Measurements from ENCODE around the gene GATAD2A.
A peak's percentile ranks its signal among the peaks of the same experiment; 100 is the strongest.
"Not testable (repeated sequence)": the region's sequence is repeated elsewhere in the genome, so short reads cannot be mapped to it uniquely, and the experiment has no call there.

Gene GATAD2A

DNA sequence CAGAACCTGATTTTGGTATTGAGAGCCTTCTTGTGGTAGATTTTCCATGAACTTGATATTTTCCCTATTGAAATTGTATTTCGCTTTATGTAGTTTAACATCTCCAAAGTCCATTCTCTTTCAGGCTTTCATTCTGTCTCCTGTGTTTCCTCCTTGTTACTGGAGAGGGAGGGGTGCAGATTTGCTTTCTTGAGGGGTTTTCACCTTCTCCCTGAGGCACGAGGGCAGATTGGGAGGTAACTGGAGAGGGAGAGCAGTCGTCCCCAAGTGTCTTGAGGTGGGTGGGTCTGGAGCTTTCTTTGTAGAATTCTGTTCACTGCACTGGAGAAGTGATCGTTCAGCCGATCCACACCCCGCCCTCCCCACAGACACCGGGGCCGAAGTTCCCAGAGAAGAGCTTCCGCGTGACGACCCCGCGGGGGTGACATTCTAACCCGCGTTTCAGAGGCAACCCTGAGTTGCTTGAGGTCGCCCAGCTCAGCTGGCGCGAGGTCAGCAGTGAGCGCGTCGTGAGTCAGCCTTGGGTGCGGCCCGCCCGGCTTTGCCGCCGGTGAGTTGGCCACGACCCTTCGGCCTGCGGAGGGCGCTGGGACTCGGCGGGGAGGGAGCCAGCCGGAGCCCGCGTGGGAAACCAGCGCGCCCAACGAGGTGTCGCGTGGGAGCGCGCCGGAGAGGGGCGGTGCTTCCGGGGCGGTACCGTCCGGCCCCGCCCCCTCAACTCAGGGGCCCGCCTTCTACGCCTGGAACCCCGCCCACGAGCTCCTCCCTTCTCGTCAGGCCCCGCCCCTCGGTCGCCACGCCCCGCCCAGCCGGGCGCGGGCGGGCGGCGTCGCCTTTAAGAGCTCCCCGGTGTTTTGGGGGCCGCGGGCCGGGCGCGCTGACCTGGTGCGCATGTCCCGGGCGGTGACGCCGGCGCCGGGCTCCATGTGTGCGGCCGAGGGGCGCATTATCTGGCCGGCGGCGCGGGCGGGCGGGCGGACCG, at the start of gene GATAD2A:
Gene GATAD2A (plus strand): TSS at position 797 of the 982 bp plus-strand sequence. CDS start 59,671 bp downstream, outside the sequence.
- DNase-seq (ENCODE audit: low read depth in 3 of 3) = peak; percentile 87 to 93 (median 87)

DNA sequence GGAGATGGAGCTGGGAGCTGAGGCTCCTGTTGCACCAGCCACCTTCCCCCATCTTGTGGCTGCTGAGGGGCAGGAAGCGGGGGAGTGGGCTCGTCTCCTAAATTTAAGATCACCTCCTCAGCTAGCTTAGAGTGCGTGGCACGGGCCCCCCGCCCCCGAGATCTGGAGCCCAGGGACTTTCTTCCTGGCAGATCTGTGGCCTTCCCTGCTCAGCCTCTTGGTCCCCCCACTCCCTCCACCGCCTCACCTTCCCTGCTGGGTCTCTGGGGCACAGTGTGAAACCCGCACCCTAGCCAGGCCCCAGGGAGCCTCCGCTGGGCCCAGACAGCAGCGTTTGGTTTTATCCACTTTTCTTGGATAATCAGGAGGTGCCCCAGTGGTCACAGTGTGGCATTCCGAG, 49.0 kb upstream of the GATAD2A start:
- DNase-seq (ENCODE audit: low read depth in 3 of 3) = no peak

DNA sequence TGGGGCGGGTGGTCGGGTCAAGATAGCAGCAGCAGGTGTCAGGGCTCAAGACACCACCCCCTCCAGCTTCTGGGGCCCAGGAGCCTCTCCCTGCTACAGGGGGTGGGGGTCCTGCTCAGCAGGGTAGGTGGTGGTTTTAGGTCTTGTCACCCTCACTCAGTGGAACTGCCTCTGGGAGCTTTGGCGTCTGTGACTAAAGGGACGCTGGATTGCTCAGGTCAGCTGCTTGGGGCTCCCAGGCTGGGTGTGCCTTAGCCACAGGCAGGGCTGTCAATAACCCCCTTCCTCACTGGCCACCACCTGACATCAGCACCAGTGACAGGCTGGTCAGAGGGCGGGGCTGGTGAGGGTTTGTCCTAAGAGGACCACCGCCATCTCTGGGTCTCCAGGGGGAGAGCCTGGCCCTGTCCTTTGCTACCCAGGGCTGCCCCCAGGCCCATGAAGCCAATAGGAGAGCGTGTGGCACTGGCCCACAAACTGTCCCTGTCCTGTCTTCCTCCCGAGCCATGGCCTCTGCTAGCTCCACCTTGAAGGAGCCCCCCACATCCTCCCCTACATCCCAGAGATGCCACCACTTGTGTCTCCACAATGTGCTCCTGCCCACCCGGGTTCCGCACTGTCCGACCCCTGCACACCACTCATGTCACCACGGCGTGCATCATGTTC, 48.4 kb upstream of the GATAD2A start:
- DNase-seq (ENCODE audit: low read depth in 3 of 3) = no peak

DNA sequence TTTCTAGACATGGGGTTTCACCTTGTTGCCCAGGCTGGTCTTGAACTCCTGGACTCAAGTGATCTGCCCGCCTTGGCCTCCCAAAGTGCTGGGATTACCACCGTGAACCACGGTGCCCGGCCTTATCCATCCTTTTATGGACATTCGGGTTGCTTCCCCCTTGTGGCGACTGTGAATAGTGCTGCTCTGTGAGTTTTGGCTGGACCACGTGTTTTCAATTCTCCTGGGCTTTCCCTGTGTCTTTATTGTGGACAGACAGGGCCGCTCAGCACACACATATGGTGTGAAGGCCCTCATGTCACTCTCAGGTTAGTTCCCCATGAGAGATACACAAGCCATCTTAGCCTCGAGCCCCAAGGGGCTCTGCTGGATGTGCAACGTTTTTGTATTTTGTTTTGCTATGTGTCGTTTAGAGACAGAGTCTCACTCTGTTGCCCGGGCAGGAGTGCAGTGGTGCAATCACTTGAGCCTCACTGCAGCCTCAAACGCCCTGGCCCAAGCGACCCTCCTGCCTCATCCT, 44.3 kb upstream of the GATAD2A start:
- peak; percentile 38 to 48 (median 38) for DNase-seq (ENCODE audit: low read depth in 3 of 3)

- DNase-seq (ENCODE audit: low read depth in 3 of 3) = no peak
Measured at GRCh38 chr19:19362075-19362474, 43.4 kb upstream of the GATAD2A start.

DNA sequence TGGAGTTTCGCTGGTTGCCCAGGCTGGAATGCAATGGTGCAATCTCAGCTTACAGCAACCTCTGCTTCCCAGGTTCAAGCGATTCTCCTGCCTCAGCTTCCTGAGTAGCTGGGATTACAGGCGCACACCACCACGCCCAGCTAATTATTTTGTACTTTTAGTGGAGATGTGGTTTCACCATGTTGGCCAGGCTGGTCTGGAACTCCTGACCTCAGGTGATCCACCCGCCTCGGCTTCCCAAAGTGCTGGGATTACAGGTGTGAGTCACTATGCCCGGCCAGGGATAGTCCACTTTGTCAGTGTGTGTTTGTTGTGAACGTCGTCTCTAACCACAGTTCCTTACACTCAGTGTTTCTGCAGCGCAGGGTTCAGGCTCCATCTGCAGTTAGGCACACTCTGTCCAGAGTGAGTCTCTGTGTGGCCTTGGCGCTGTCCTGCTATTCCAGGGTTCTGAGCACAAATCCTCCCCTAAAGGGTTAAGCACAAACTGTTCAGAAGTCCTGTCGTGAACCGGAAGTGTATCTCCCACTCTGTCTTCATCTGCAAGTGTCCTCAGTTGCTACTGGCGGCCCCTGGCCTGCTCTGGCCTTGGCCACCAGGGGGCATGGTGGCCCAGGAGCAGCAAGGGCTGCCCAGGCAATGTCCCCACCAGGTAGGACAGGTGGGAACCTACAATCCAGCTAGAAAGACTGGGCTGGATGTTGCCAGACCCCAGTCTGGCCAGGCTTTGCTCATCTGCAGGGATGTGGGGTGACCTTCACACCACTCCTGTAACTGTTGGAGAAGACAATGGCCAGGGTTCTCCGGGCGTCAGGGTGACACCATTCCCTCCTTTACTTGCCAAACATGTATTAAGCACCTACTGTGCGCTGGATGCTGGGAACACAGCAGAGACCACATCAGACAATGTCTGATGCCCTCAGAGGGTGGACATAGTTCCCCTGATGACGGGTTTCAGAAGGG, 38.8 kb upstream of the GATAD2A start:
- peak; percentile 46 to 50 (median 48) for DNase-seq (ENCODE audit: low read depth in 3 of 3)

GRCh38 chr19:19368087-19368486, 37.4 kb upstream of the GATAD2A start:
- no peak for DNase-seq (ENCODE audit: low read depth in 3 of 3)

DNA sequence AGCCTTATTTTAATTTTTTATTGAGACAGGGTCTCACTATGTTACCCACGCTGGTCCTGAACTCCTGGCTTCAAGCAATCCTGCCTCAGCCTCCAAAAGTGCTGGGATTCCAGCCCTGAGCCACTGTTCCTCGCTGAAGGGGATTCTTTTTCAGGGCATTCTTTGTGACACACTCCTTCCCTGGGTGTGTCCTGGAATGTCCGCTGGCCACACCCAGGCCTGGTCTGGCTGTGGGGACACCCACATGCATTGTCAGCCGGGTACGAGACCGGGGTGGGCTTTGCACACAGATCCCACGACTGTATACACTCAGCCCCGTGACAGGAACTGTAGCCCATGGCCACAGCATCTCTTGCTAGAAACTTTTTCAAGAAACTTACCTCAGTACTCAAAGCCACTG, 34.4 kb upstream of the GATAD2A start:
- DNase-seq (ENCODE audit: low read depth in 3 of 3) = no peak

DNA sequence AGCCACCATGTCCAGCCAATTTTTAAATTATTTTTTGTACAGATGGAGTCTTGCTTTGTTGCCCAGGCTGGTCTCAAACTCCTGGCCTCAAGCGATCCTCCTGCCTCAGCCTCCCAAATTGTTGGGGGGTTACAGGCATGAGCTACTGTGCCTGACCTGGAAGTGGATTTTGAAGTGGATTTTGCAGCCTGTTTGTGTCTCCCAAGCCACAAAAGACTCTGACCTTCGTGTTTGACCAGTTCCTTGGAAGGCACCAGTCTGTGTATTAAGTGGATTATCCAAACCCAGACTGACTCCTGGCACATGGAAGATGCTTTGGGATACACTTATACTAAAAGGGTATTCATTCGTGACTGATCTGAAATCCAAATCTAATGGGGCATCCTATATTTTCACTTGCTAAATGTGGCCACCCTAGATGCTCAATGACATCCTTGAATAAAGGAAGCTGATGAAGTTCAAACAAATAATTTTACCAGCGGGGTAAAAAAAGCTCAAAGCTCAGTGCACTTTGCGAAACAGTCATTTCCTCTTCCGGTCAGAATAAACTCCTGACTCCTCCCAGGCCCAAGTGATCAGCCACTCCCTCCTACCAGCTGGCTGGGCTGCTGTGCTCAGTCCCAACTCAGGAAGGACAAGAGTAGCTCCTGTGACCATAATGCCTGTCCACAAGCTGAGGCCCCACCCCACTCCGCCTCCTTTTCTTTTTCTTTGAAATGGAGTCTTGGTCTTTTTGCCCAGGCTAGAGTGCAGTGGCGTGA, 32.6 kb upstream of the GATAD2A start:
- DNase-seq (ENCODE audit: low read depth in 3 of 3) = no peak

- DNase-seq (ENCODE audit: low read depth in 3 of 3) = no peak
Measured at GRCh38 chr19:19379527-19379926, 25.9 kb upstream of the GATAD2A start.

GRCh38 chr19:19380316-19380715, 25.2 kb upstream of the GATAD2A start:
- not testable (repeated sequence) for DNase-seq (ENCODE audit: low read depth in 3 of 3)

DNA sequence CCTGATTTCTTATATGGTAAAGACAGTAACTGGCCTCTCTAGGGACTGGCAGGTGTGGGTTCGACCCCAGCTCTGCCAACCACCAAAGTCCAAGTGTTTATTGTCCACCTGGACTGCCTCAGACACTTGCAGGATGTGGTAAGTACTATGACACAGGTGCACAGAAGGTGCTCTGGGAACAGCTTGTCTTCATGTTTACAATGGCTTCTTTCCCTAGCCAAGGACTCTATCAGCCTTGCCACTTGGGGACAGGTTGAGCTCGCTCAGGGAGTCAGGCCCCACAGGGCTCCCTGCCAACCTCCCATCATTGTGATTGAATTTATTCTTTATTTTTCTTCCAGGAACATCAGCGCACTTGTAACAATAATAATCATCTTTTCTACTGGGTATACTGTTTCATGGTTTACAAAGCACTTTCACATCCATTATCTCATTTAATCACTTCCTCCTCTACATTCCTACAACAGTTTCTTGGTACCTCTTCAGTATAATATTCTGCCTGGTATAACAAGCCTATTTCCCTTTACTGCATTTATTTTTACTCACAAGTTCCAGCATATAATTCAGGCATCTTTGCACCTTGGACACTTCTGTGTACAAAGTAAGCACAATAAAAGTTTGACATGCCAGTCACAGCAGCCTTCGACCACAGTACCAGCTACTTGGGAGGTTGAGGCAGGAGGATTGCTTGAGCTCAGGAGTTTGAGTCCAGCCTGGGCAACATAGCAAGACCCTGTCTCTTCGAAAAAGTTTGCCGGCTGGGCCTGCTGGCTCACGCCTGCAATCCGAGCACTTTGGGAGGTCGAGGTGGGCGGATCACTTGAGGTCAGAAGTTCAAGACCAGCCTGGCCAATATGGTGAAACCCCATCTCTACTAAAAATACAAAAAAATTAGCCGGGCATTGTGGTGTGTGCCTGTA, 24.2 kb upstream of the GATAD2A start:
- no peak for DNase-seq (ENCODE audit: low read depth in 3 of 3)

- no peak for DNase-seq (ENCODE audit: low read depth in 3 of 3)
Measured at GRCh38 chr19:19382118-19382517, 23.4 kb upstream of the GATAD2A start.

DNA sequence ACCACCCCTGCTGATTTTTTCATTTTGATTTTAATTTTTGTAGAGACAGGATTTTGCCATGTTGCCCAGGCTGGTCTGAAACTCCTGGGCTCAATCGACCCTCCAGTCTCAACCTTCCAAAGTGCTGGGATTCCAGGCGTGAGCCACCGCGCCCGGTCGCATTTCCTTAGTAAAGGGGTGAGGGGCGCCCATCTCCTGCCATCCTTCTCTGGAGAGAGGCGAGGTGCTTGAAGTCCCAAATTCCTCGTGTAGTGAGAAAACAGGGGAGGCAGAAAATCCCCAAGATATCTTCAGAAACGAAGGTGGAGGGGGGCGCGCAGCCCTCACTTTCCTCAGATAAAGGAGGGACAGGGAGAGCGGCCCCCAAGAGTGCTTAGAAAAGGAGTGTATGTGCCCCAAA, 21.0 kb upstream of the GATAD2A start:
- DNase-seq (ENCODE audit: low read depth in 3 of 3) = no peak

DNA sequence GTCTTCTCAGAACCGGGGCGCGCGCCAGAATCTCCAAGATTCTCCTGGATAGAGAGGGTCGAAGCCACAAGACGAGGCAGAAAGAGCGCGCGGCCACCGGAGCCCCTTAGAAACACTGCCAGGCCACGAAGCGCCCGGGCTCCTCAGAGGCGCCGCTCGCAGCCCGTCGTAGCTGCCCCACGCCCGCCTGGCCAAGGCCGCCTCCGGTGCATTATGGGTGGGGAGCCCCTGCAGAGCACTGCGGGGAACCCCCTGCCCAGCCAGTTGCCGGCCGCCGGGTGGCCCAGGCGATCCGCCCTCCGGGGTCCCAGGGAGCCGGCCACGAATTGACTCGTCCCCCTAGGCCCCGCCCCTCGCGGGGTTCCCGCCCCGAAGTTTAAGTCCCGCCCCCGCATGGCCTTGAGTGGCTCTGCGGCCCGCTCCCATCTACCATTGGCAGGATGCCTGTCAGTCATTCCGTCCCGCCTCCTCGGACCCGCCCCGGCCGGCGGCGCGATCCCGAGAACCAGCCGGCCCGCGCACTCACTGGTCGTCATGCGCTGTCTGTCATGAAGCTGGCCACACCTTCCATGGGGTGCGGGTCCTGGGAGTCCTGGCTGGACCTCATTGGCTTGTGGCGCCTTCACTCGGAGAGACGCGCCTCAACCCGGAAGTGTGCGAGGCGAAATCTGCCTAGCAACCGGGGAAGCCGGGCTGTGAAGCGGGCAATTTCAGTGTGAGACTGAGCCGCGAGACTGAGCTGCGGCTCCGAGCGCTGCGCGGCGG, 20.2 kb upstream of the GATAD2A start:
- peak; percentile 98 to 100 (median 99) for DNase-seq (ENCODE audit: low read depth in 3 of 3)

DNA sequence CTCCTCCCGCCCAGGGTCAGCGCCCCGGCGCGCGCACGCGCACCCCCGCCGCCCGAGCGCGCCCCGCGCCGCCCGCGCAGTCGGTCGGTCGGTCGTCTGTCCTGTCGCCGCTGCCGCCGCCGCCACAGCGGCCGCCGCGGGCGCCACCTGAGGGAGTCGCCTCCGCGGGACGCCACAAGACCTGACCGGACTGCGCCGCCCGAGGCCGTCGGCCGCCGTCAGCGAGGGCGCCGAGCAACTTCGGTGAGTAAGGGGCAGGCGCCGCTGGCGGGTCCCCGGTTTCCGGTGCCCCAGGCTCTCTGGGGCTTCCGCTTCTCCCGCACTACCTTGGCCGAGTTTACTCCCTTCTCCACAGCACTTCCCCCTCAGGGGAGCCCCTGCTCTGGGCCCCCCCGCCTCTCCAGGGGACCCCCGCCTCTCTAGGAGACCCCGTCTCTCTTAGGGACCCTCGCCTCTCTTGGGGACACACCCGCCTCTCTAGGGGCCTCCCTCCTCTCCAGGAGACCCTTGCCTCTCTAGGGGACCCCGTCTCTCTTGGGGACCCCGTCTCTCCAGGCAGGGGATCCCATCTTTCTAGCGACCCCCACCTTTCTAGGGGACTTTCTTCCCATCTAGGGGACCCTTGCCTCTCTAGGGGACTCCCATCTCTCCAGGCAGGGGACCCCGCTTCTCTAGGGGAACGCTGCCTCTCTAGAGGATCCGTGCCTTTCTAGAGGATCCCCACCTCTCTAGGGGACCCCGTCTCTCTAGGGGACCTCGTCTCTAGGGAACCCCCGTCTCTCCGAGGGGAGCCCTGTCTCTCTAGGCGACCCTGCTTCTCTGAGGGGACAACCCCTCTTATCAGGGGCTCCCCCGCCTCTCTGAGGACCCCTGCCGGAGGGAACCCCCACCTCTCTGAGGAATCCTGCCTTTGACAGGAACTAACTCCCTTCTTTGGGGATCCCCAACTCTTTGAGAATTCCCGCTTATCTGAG, 19.3 kb upstream of the GATAD2A start:
- peak in 2 of 3 experiments; percentile 31 to 35 for DNase-seq (ENCODE audit: low read depth in 3 of 3)

DNA sequence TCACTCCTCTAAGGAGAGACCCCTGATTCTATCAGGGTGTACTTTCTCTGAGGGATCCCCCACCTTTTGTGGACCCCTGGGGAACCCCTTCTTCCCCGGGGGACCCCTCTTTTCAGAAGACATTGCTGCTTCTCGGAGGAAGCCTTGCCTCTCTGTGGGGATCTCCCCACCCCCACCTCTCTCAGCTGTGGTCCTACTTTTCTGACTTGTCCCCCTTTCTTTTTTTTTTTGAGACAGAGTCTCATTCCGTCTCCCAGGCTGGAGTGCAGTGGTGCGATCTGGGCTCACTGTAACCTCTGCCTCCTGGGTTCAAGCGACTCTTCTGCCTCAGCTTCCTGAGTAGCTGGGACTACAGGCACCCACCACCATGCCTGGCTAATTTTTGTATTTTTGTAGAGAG, 18.4 kb upstream of the GATAD2A start:
- no peak for DNase-seq (ENCODE audit: low read depth in 3 of 3)
